GM19468 (cell line): Measurements from ENCODE around the gene LIMS2.

Experiments used
- ATAC-seq: cut with Tn5 transposase; IDR thresholded peaks from one replicate; pipeline ENCODE4 v1.9.1; 2021; ENCODE audit warnings: mild to moderate bottlenecking, moderate library complexity, moderate number of reproducible peaks; ENCODE audit not compliant: unreplicated experiment; ENCODE audit errors: extremely low read depth

LIMS2 gene

GRCh38 chr2:127637236-127637630 is 38.1 kb downstream of the LIMS2 start:
- no peak for ATAC-seq

GRCh38 chr2:127636248-127637235 is 38.8 kb downstream of the LIMS2 start:
- no peak for ATAC-seq

GRCh38 chr2:127635380-127636237 is 39.7 kb downstream of the LIMS2 start:
- ATAC-seq = no peak

GRCh38 chr2:127634626-127635379 is 40.5 kb downstream of the LIMS2 start:
- no peak for ATAC-seq

GRCh38 chr2:127634066-127634617 is 41.2 kb downstream of the LIMS2 start:
- ATAC-seq = no peak

- ATAC-seq = no peak
These were observed 41.7 kb downstream of the LIMS2 start for GRCh38 chr2:127633556-127634065.

- ATAC-seq = peak; percentile 34
These were observed 42.5 kb downstream of the LIMS2 start for GRCh38 chr2:127632592-127633489.

GRCh38 chr2:127631997-127632581 is 43.2 kb downstream of the LIMS2 start:
- no peak for ATAC-seq

GRCh38 chr2:127631541-127631996 is 43.8 kb downstream of the LIMS2 start:
- no peak for ATAC-seq

GRCh38 chr2:127630864-127631540 is 44.3 kb downstream of the LIMS2 start:
- no peak for ATAC-seq

GRCh38 chr2:127630096-127630863 is 45.0 kb downstream of the LIMS2 start:
- no peak for ATAC-seq

- ATAC-seq = no peak
These were observed 45.7 kb downstream of the LIMS2 start for GRCh38 chr2:127629637-127630036.

- no peak for ATAC-seq
These were observed 46.3 kb downstream of the LIMS2 start for GRCh38 chr2:127628767-127629614.

- no peak for ATAC-seq
These were observed 47.4 kb downstream of the LIMS2 start for GRCh38 chr2:127627740-127628571.
